ENCODE data around the gene PNPLA2.

GRCh38 chr11:869399-870126, 50.8 kb downstream of the PNPLA2 start:
- TF ChIP-seq BCLAF1 (IDR thresholded peaks at IDR 0.05) (no peak), JUND (IDR thresholded peaks at IDR 0.05; ENCODE audit: low read depth, low read length) (no peak), MAX (IDR thresholded peaks at IDR 0.05; ENCODE audit: low read depth, low read length) (no peak), E2F4 (IDR thresholded peaks at IDR 0.05; ENCODE audit: low read depth, low read length) (no peak), POLR2AphosphoS5 (IDR thresholded peaks at IDR 0.05; ENCODE audit: low read length) (no peak), TBL1XR1 (IDR thresholded peaks at IDR 0.05; ENCODE audit: low read depth, low read length) (no peak), ESRRA (IDR thresholded peaks at IDR 0.05; ENCODE audit: low read length) (no peak), NR2F1 (conservative IDR thresholded peaks at IDR 0.05) (no peak), DPF2 (IDR thresholded peaks at IDR 0.05) (no peak)
- TF ChIP-seq, protein P1, sequence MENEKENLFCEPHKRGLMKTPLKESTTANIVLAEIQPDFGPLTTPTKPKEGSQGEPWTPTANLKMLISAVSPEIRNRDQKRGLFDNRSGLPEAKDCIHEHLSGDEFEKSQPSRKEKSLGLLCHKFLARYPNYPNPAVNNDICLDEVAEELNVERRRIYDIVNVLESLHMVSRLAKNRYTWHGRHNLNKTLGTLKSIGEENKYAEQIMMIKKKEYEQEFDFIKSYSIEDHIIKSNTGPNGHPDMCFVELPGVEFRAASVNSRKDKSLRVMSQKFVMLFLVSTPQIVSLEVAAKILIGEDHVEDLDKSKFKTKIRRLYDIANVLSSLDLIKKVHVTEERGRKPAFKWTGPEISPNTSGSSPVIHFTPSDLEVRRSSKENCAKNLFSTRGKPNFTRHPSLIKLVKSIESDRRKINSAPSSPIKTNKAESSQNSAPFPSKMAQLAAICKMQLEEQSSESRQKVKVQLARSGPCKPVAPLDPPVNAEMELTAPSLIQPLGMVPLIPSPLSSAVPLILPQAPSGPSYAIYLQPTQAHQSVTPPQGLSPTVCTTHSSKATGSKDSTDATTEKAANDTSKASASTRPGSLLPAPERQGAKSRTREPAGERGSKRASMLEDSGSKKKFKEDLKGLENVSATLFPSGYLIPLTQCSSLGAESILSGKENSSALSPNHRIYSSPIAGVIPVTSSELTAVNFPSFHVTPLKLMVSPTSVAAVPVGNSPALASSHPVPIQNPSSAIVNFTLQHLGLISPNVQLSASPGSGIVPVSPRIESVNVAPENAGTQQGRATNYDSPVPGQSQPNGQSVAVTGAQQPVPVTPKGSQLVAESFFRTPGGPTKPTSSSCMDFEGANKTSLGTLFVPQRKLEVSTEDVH (IDR thresholded peaks at IDR 0.05; ENCODE audit: low read depth, partially characterized antibody): no peak

Data from GM12878 (cell line).